GM18909 (cell line): ENCODE data around the gene CHRNA4.
"Not testable (repeated sequence)": the region's sequence is repeated elsewhere in the genome, so short reads cannot be mapped to it uniquely, and the experiment has no call there.

ENCODE experiments used
- ATAC-seq: cut with Tn5 transposase; IDR thresholded peaks from one replicate; pipeline ENCODE4 v1.9.1; 2021; ENCODE audit warnings: mild to moderate bottlenecking; ENCODE audit not compliant: unreplicated experiment, poor library complexity

The CHRNA4 gene

DNA sequence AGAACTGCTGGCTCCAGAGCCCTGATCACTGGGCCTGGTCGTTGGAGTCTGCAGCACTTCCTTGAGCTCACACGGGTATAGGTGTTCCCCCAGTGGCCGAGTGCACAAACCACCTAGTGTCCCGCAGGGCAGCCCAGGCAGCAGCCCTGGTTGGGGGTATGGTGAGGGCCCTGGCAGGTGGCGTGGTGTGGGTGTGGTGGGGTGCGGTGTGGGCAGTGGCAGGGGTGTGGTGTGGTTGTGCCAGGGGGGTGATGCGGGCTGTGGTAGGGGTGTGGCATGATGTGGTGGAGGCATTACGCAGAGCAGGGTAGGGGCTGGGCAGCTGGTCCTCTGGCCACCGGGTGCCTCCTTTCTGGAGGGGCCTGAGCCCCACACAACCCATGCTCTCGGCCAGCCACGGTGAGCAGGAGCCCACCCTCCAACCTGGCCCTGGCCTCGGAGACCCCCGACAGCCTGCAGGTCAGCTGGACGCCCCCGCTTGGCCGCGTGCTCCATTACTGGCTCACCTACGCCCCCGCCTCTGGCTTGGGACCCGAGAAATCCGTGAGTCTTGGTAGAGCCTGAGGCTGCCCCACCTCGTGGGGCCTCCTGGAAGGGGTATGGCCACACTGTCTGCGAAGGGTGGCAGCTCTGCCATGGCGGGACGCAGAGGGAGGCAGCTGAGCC is 47.7 kb downstream of the CHRNA4 start:
- ATAC-seq: no peak

DNA sequence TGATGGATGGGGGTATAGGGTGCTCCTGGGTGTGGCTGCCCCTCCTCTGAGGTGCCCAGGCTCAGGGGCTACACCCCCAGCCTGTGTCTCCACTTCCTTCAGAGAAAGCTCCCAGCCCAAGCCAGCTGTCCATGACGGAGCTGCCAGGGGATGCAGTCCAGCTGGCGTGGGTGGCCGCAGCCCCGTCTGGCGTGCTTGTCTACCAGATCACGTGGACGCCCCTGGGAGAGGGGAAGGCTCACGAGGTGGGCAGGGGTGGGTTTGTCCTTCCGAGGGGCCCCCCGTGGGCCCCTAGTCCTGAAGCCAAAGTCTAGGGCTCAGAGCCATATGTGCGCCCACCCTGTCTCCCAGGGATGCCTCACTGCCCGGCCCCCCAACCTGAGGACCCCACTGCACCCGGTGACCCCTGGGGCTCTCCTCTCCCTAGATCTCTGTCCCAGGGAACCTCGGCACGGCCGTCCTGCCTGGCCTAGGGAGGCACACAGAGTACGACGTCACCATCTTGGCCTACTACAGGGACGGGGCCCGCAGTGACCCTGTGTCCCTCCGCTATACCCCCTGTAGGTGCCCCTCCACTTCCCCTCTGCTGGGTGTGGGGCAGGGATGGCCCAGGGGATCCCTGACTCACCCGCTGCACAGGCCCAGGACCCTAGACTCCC is 48.3 kb downstream of the CHRNA4 start:
- ATAC-seq: no peak

DNA sequence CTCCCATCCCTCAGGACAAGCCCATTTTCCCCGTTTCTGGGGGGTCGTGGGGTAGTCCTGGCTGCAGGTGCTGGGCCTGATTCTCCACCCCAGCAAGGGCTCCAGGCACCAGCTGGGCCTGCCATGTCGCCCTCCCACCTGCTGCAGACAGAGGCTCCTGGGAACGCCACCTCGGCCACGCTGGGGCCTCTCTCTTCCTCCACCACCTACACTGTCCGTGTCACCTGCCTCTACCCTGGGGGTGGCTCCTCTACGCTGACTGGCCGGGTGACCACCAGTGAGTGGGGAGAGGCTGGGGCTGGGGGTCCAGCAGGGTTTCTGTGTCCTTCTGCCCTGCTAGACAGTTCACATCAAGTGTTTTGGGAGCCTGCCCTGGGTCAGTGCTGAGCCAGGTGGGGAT is 48.9 kb downstream of the CHRNA4 start:
- ATAC-seq: no peak

DNA sequence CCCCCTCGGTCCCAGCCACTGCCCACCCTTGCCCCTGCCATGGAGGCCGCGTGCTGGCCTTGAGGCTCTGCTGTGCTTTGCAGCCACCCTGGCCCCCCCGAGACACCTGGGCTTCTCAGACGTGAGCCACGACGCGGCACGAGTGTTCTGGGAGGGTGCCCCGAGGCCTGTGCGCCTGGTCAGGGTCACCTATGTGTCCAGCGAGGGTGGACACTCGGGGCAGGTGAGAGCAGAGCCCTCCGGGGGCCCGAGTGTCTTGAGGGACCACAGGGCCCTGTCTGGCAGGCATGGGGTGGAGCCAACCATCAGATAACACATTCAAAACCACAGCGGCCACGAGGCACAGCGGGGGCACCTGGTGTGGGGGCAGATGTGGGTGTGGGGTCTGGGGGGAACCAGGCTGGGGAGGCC is 49.3 kb downstream of the CHRNA4 start:
- ATAC-seq: no peak

DNA sequence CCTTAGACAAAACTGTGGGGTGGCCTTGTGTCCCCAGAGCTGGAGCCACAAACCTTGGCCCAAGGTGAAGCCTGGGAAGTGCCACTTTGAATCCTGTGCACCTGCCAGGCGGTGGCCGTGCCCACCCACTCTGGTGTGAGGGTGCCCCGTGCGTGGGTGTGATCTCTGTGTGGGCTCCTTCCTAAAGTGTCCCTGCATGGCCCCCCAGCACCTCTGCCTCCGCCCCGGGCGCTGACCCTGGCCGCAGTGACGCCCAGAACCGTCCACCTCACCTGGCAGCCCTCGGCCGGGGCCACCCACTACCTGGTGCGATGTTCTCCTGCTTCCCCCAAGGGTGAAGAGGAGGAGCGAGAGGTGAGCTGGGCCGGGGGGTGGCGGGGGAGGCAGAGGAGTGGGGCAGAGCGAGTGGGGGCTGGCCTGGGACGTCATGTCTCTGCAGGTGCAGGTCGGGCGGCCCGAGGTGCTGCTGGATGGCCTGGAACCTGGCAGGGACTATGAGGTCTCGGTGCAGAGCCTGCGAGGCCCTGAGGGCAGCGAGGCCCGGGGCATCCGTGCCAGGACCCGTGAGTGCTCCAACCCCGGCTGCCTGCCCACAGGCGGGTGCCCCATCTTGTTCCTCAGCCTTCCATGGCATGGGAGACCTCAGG is 49.8 kb downstream of the CHRNA4 start:
- no peak for ATAC-seq

DNA sequence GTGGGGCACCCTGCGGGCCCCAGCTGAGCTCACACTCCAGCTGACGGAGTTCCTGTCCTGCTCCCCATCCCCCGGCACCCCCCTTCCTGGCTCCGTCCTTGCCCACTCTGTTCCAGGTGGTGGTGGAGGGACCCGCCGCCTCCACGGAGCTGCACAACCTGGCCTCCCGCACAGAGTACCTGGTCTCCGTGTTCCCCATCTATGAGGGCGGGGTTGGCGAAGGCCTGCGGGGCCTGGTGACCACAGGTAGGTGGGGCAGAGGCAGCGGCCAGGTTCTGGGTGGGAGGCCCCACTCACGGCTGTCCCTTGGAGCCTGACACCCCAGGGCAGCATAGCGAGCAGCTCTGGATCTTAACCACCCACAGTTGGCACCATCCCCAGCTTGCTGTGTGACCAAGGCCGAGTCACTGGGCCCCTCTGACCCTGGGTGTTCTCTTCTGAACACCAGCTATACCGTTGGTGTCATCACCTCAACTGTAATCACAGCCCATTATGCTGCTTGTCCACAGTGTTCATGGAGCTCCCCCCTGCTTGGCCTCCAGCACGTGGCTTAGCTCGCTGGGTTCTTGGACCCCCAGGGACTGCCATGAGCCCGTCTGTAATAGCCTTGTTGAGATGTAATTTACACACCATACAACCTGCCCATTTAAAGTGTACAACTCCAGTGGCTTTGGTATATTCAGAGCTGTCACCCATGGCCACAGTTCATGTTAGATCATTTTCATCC is 50.7 kb downstream of the CHRNA4 start:
- no peak for ATAC-seq

DNA sequence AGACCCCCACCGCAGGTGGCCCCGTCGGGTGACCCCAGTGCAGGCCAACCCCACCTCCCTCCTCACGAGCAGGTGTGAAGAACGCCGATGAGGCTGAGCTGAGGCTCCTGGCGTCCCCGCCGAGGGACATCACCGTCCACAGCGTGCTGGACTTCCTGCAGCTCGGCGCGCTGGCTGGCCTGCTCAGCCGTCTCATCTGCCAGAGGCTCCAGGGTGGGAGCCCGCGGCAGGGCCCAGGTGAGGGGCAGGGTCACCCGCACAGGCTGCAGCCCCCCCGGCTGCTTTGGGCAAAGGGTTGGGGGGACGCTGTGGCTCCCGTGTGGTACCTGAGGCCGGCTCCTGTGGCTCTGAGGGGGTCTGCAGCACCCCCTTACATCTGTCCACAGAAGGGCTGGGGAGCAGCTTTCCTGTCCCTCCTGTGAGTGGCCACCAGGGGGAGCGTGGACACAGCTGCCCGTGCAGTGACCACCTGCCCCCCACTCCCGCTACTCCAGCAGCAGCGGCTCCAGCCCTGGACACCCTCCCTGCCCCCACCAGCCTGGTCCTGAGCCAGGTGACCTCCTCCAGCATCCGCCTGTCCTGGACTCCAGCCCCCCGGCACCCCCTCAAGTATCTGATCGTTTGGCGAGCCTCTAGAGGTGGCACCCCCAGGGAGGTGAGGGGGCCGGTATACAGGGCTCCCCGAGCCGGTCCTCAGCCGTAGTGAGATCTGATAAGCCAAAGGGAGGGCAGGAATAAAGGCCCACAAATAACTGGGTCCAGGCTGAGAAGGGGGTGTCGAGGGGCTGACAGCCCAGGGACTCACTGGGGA is 51.7 kb downstream of the CHRNA4 start:
- no peak for ATAC-seq

DNA sequence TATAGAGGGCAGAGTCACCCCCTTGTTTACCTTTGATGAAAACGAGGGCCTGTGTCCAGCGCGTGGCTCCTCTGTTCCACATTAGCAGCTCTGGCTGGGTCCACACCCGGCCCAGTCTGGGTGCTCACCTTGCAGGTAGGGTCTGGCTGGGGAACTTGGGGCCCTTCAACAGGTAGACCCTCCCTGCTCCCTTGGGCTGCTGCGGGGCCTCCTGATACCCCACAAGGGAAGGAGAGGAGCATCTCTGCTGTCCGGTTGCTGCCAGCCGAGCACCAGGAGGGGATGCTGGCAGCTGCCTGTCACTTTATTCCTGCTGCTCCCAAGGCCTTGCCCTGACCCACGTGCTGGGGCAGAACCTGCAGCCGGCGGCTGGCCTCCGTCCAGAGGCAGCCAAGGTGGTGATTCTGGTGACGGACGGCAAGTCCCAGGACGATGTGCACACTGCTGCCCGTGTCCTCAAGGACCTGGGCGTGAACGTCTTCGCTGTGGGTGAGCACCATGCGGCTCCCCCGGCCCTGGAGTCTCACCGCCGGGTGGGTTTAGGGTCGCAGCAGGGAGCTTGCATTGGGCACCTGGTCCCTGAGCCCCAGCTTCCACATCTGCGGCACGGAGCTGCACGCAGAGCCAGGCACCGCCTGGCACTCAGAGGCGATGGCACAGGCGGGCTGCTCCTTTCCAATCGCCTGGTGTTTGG is 52.8 kb downstream of the CHRNA4 start:
- ATAC-seq: no peak

DNA sequence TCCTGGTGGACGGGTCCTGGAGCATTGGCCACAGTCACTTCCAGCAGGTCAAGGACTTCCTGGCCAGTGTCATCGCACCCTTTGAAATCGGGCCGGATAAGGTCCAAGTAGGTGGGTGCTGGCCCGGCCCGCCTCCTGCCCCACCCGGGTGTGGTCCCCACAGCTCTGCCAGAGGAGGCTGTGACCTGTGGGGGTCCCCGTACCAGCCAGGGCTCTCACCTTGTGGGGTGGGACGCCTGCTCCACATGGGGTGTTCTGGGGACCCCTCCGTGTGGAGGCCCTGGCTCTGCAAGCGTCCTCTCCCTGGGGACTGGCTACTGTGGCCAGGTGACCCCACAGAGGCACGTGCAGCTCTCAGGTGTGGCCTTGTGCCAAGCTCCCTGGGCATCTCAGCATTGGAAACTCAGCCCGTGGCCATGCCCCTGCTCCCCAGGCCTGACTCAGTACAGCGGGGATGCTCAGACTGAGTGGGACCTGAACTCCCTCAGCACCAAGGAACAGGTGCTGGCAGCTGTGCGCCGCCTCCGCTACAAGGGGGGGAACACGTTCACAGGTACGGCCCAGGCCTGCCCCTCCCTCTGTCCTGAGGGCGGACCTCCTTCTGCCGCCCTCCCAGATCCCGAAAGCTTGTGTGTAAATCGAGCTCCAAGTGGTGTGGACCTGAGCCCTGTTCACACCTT is 53.5 kb downstream of the CHRNA4 start:
- no peak for ATAC-seq

DNA sequence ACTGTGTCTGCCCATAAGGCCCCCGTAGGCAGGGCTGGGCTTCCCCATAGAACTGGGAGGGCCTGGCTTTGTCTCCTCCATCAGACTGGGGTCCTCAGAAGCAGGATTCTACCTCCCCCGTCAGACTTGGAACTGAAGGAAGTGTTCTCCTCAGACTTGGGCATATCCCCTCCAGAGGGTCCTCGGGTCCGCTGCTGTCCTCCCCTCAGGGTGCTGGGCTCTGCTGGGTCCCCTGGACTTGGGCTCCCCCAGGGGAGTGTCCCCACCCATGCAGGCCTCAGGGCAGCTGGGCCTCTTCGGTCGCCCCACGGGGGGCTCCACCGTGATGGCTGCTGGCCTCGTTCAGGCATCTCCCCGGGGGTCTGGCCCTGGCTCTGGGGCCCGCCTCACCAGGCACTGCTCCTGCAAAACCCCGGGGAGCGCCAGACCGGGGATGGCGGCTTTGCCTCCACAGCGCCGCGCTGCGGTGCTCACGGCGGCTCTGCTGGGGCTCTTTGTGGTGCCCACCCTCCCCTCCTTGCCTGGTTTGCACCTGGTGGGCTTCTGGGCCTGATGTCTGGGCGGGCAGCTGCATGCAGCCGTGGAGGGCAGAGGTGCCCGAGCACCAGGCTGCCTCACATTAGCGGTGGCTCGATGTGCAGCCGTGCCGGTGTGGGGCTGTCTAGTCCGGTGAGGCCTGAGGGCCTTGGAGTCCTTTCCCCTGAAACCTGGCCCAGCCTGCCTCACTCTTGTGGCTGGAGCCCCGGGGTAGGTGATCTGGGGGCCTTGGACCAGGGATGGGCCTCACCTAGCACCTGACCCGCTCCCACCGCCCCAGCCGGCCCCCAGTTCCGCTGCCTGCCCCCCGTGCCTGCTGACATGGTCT is 54.2 kb downstream of the CHRNA4 start:
- no peak for ATAC-seq

DNA sequence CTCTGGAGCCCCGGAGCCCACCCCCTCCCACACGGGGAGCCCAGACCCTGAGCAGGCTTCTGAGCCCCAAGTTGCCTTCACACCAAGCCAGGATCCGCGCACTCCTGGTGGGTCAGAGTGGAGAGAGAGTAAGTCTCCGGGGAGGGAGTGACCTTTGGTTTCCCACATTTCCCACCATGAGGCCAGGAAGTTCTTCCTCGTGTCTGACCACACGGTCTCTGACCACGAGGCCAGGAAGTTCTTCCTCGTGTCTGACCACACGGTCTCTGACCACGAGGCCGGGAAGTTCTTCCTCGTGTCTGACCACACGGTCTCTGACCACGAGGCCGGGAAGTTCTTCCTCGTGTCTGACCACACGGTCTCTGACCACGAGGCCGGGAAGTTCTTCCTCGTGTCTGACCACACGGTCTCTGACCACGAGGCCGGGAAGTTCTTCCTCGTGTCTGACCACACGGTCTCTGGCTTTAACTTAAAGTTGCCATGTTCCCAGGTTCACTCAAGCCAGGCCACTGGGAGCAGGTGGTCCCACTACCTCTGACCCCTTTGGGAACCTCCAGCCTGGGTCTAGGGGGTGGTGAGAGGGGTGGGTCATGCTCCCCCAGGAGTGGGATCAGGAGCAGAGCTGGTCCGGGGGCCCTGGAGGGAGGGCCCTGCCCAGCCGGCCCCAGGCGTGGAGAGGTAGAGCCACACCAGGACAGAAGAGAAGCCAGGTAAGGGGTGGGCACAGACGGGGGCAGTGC is 55.0 kb downstream of the CHRNA4 start:
- ATAC-seq: not testable (repeated sequence)

DNA sequence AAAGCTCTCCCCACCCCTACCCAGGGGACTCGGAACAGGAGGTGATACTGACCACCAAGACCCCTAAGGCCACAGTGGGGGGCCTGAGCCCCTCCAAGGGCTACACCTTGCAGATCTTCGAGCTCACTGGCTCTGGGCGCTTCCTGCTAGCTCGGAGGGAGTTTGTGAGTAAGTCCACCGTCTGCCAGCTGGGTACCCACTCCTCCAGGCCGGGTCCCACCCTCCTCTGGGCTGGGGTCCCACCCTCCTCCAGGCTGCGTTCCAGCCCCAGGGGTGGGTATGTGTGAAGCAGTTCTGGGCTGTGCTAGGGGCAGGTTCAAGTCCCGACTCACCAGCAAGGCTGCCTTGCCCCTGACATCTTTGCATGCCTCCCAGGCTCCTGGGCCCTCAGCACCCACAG is 55.8 kb downstream of the CHRNA4 start:
- no peak for ATAC-seq

DNA sequence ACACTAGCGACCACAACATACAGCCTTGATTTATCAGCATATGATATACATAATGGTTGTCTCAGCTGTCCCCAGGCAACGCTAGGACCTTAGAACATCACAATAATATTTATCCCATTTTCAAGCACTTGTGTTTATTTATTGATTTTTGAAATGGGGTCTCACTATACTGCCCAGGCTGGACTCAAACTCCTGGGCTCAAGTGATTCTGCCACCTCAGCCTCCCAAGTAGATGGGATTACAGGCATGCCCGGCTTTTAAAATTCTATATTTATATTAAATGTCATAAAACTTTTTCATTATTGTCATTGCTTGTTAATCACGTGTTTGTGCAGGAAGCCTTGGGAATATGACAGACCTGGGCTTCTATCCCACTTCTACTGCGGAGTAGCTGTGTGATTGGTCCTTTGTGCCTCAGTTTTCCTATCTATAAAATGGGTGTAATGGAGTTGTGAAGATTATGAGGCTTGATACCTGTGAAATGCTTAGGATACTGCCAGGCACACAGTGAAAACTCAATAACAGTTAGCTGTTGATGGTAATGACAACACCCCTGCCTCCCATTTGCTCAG is 58.0 kb downstream of the CHRNA4 start:
- ATAC-seq: no peak

DNA sequence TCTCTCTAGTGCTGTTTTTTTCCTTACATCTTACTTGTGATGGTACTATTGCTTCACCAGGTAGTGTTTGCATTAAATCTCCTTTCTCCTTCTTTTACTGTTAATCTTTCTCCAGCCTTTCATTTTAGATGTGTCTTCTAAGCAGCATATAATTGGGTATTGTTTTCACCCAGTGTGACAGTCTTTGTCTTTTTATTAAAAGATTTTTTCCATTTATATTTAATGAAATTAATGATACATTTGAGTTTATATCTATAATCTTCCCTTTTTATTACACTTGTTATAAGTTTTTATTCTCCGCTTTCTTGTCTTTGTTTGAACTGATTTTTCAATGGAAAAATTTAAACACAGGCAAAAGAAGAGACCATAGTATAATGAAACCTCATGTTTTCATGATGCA is 59.5 kb downstream of the CHRNA4 start:
- no peak for ATAC-seq

DNA sequence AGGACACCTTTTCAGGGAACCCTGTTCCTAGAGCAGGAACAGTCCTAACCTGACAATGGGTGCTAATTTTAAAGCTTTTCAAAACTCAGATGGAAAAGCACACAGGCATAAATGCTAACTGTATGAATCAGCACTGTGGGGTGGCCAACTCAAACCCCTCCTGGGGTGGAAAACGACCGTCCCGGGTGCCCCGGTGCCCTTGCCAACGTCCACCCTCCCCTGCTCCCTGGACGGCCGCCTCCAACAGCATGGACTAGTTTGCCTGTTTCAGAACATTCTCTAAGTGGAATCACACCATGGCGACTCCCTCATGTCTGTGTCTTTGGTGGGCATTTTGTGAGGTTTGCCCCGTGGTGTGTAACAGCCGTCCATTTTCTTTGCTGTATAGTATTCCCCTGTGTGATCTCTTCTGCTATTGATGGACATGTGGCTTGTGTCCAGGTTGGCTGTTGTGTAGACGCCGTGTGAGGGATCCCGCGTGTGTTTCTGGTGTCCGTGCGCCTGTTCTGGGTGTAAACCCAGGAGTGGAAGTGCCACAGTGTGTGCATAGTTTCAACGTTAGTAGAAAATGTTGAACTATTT is 62.3 kb downstream of the CHRNA4 start:
- no peak for ATAC-seq

DNA sequence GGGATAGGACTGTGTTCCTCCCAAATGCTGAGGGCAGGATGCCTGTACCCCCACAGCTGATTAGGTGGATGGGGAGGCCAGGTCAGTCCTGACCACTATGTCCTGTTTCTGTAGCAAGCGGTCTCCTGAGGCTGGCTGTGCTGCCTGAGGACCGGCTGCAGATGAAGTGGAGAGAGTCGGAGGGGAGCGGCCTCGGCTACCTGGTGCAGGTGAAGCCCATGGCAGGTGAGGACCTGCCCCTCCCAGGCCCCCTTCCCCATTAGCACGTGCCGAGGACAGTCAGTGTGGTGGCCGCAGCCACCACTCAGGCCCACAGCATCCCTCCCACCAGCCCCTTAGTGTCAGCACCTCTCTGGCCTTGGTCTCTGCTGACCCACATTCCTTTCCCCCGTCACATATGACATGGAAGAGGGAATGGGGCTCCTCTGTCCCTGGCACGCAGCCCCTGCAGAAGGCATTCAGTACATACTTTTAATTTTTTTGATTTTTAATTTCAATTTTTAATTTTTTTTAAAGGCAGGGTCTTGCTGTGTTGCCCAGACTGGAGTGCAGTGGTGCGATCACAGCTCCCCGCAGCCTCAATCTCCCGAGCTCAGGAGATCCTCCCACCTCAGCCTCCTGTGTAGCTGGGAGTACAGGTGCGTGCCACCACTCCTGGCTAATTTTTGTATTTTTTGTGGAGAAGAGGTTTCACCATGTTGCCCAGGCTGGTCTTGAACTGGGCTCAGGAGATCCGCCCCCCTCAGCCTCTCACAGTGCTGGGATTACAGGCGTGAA is 63.2 kb downstream of the CHRNA4 start:
- ATAC-seq: no peak
